Measurements from ENCODE around the gene RPS4Y1.
"Not testable (repeated sequence)": the region's sequence is repeated elsewhere in the genome, so short reads cannot be mapped to it uniquely, and the experiment has no call there.

The RPS4Y1 gene

GRCh38 chrY:2841471-2841893 lies at the start of gene RPS4Y1:
RPS4Y1 (plus strand) TSS chrY:2841602; CDS start chrY:2841625, 23 bp downstream.
- Histone ChIP-seq H3K36me3 (ENCODE audit: control insufficient read depth in 1 of 2, insufficient read depth in 2 of 2, low read length in 2 of 2) (peaks cover 24 to 31% of the 10 kb centered on the region in 2 donors), H3K27ac (ENCODE audit: low read length) (peak within 1 kb of the TSS; percentile 63), H3K4me3 (ENCODE audit: low read depth in 1 of 2, low read length in 2 of 2) (peak within 1 kb of the TSS; percentile 79 to 84), H3K4me1 (ENCODE audit: control insufficient read depth in 1 of 2, insufficient read depth in 2 of 2, low read length in 2 of 2) (peaks cover 6 to 11% of the 10 kb centered on the region in 2 donors), H3K9me3 (ENCODE audit: control insufficient read depth in 1 of 2, low read length in 2 of 2) (no peaks in the 10 kb centered on the region), H3K27me3 (ENCODE audit: low read depth, low read length) (no peaks in the 10 kb centered on the region)

- no peaks in the 10 kb centered on the region for H3K36me3 ChIP-seq (ENCODE audit: control insufficient read depth in 1 of 2, insufficient read depth in 2 of 2, low read length in 2 of 2)
- H3K4me3 ChIP-seq (ENCODE audit: low read depth in 1 of 2, low read length in 2 of 2): no peak overlapping the region
- H3K27me3 ChIP-seq (ENCODE audit: low read depth, low read length): no peaks in the 10 kb centered on the region
- no peaks in the 10 kb centered on the region for H3K4me1 ChIP-seq (ENCODE audit: control insufficient read depth in 1 of 2, insufficient read depth in 2 of 2, low read length in 2 of 2)
- no peaks in the 10 kb centered on the region for H3K9me3 ChIP-seq (ENCODE audit: control insufficient read depth in 1 of 2, low read length in 2 of 2)
- H3K27ac ChIP-seq (ENCODE audit: low read length): no peak overlapping the region
Measured at GRCh38 chrY:2796977-2797523, 44.4 kb upstream of the RPS4Y1 start.

GRCh38 chrY:2797991-2798390 lies 43.4 kb upstream of the RPS4Y1 start:
- no peaks in the 10 kb centered on the region for H3K27me3 ChIP-seq (ENCODE audit: low read depth, low read length)
- H3K4me3 ChIP-seq (ENCODE audit: low read depth in 1 of 2, low read length in 2 of 2): no peak overlapping the region
- H3K36me3 ChIP-seq (ENCODE audit: control insufficient read depth in 1 of 2, insufficient read depth in 2 of 2, low read length in 2 of 2): no peaks in the 10 kb centered on the region
- H3K4me1 ChIP-seq (ENCODE audit: control insufficient read depth in 1 of 2, insufficient read depth in 2 of 2, low read length in 2 of 2): no peaks in the 10 kb centered on the region
- H3K27ac ChIP-seq (ENCODE audit: low read length): no peak overlapping the region
- no peaks in the 10 kb centered on the region for H3K9me3 ChIP-seq (ENCODE audit: control insufficient read depth in 1 of 2, low read length in 2 of 2)

- H3K9me3 ChIP-seq (ENCODE audit: control insufficient read depth in 1 of 2, low read length in 2 of 2): no peaks in the 10 kb centered on the region
- no peak overlapping the region for H3K4me3 ChIP-seq (ENCODE audit: low read depth in 1 of 2, low read length in 2 of 2)
- no peaks in the 10 kb centered on the region for H3K27me3 ChIP-seq (ENCODE audit: low read depth, low read length)
- H3K27ac ChIP-seq (ENCODE audit: low read length): no peak overlapping the region
- no peaks in the 10 kb centered on the region for H3K36me3 ChIP-seq (ENCODE audit: control insufficient read depth in 1 of 2, insufficient read depth in 2 of 2, low read length in 2 of 2)
- H3K4me1 ChIP-seq (ENCODE audit: control insufficient read depth in 1 of 2, insufficient read depth in 2 of 2, low read length in 2 of 2): no peaks in the 10 kb centered on the region
Measured at GRCh38 chrY:2800246-2800645, 41.2 kb upstream of the RPS4Y1 start.

GRCh38 chrY:2817146-2817896 lies 24.1 kb upstream of the RPS4Y1 start:
- not testable (repeated sequence) for H3K36me3 ChIP-seq (ENCODE audit: control insufficient read depth in 1 of 2, insufficient read depth in 2 of 2, low read length in 2 of 2); H3K4me3 ChIP-seq (ENCODE audit: low read depth in 1 of 2, low read length in 2 of 2); H3K9me3 ChIP-seq (ENCODE audit: control insufficient read depth in 1 of 2, low read length in 2 of 2); H3K27me3 ChIP-seq (ENCODE audit: low read depth, low read length); H3K27ac ChIP-seq (ENCODE audit: low read length); H3K4me1 ChIP-seq (ENCODE audit: control insufficient read depth in 1 of 2, insufficient read depth in 2 of 2, low read length in 2 of 2)

GRCh38 chrY:2824471-2824870 lies 16.9 kb upstream of the RPS4Y1 start:
- Histone ChIP-seq H3K27ac (ENCODE audit: low read length) (no peak overlapping the region), H3K9me3 (ENCODE audit: control insufficient read depth in 1 of 2, low read length in 2 of 2) (no peaks in the 10 kb centered on the region), H3K27me3 (ENCODE audit: low read depth, low read length) (no peaks in the 10 kb centered on the region), H3K36me3 (ENCODE audit: control insufficient read depth in 1 of 2, insufficient read depth in 2 of 2, low read length in 2 of 2) (no peaks in the 10 kb centered on the region), H3K4me1 (ENCODE audit: control insufficient read depth in 1 of 2, insufficient read depth in 2 of 2, low read length in 2 of 2) (no peaks in the 10 kb centered on the region), H3K4me3 (ENCODE audit: low read depth in 1 of 2, low read length in 2 of 2) (no peak overlapping the region)

GRCh38 chrY:2828497-2828896 lies 12.9 kb upstream of the RPS4Y1 start:
- Histone ChIP-seq H3K36me3 (ENCODE audit: control insufficient read depth in 1 of 2, insufficient read depth in 2 of 2, low read length in 2 of 2) (no peaks in the 10 kb centered on the region), H3K4me1 (ENCODE audit: control insufficient read depth in 1 of 2, insufficient read depth in 2 of 2, low read length in 2 of 2) (no peaks in the 10 kb centered on the region), H3K9me3 (ENCODE audit: control insufficient read depth in 1 of 2, low read length in 2 of 2) (no peaks in the 10 kb centered on the region), H3K4me3 (ENCODE audit: low read depth in 1 of 2, low read length in 2 of 2) (no peak overlapping the region), H3K27ac (ENCODE audit: low read length) (no peak overlapping the region), H3K27me3 (ENCODE audit: low read depth, low read length) (no peaks in the 10 kb centered on the region)

GRCh38 chrY:2835230-2835629 lies 6.2 kb upstream of the RPS4Y1 start:
- H3K4me3 ChIP-seq (ENCODE audit: low read depth in 1 of 2, low read length in 2 of 2): no peak overlapping the region
- no peaks in the 10 kb centered on the region for H3K36me3 ChIP-seq (ENCODE audit: control insufficient read depth in 1 of 2, insufficient read depth in 2 of 2, low read length in 2 of 2)
- H3K9me3 ChIP-seq (ENCODE audit: control insufficient read depth in 1 of 2, low read length in 2 of 2): no peaks in the 10 kb centered on the region
- H3K27ac ChIP-seq (ENCODE audit: low read length): no peak overlapping the region
- H3K4me1 ChIP-seq (ENCODE audit: control insufficient read depth in 1 of 2, insufficient read depth in 2 of 2, low read length in 2 of 2): no peaks in the 10 kb centered on the region
- no peaks in the 10 kb centered on the region for H3K27me3 ChIP-seq (ENCODE audit: low read depth, low read length)

GRCh38 chrY:2837078-2837477 lies 4.3 kb upstream of the RPS4Y1 start:
- Histone ChIP-seq H3K9me3 (ENCODE audit: control insufficient read depth in 1 of 2, low read length in 2 of 2) (no peaks in the 10 kb centered on the region), H3K4me1 (ENCODE audit: control insufficient read depth in 1 of 2, insufficient read depth in 2 of 2, low read length in 2 of 2) (peaks cover 0 to 2% of the 10 kb centered on the region in 2 donors), H3K27ac (ENCODE audit: low read length) (no peak overlapping the region), H3K4me3 (ENCODE audit: low read depth in 1 of 2, low read length in 2 of 2) (no peak overlapping the region), H3K36me3 (ENCODE audit: control insufficient read depth in 1 of 2, insufficient read depth in 2 of 2, low read length in 2 of 2) (no peaks in the 10 kb centered on the region), H3K27me3 (ENCODE audit: low read depth, low read length) (no peaks in the 10 kb centered on the region)

- no peak overlapping the region for H3K4me3 ChIP-seq (ENCODE audit: low read depth in 1 of 2, low read length in 2 of 2)
- no peaks in the 10 kb centered on the region for H3K27me3 ChIP-seq (ENCODE audit: low read depth, low read length)
- no peak overlapping the region for H3K27ac ChIP-seq (ENCODE audit: low read length)
- H3K9me3 ChIP-seq (ENCODE audit: control insufficient read depth in 1 of 2, low read length in 2 of 2): no peaks in the 10 kb centered on the region
- peaks cover 6 to 10% of the 10 kb centered on the region in 2 donors for H3K4me1 ChIP-seq (ENCODE audit: control insufficient read depth in 1 of 2, insufficient read depth in 2 of 2, low read length in 2 of 2)
- H3K36me3 ChIP-seq (ENCODE audit: control insufficient read depth in 1 of 2, insufficient read depth in 2 of 2, low read length in 2 of 2): peaks cover 0 to 1% of the 10 kb centered on the region in 2 donors
Measured at GRCh38 chrY:2837932-2838331, 3.5 kb upstream of the RPS4Y1 start.

GRCh38 chrY:2846791-2847190 lies 5.4 kb downstream of the RPS4Y1 start:
- Histone ChIP-seq H3K9me3 (ENCODE audit: control insufficient read depth in 1 of 2, low read length in 2 of 2) (no peaks in the 10 kb centered on the region), H3K36me3 (ENCODE audit: control insufficient read depth in 1 of 2, insufficient read depth in 2 of 2, low read length in 2 of 2) (peaks cover 56 to 59% of the 10 kb centered on the region in 2 donors), H3K4me3 (ENCODE audit: low read depth in 1 of 2, low read length in 2 of 2) (no peak overlapping the region), H3K27me3 (ENCODE audit: low read depth, low read length) (no peaks in the 10 kb centered on the region), H3K27ac (ENCODE audit: low read length) (no peak overlapping the region), H3K4me1 (ENCODE audit: control insufficient read depth in 1 of 2, insufficient read depth in 2 of 2, low read length in 2 of 2) (peaks cover 6 to 11% of the 10 kb centered on the region in 2 donors)

GRCh38 chrY:2848384-2848783 lies 7.0 kb downstream of the RPS4Y1 start:
- peaks cover 54 to 63% of the 10 kb centered on the region in 2 donors for H3K36me3 ChIP-seq (ENCODE audit: control insufficient read depth in 1 of 2, insufficient read depth in 2 of 2, low read length in 2 of 2)
- no peaks in the 10 kb centered on the region for H3K4me1 ChIP-seq (ENCODE audit: control insufficient read depth in 1 of 2, insufficient read depth in 2 of 2, low read length in 2 of 2)
- H3K27ac ChIP-seq (ENCODE audit: low read length): no peak overlapping the region
- no peak overlapping the region for H3K4me3 ChIP-seq (ENCODE audit: low read depth in 1 of 2, low read length in 2 of 2)
- H3K9me3 ChIP-seq (ENCODE audit: control insufficient read depth in 1 of 2, low read length in 2 of 2): no peaks in the 10 kb centered on the region
- no peaks in the 10 kb centered on the region for H3K27me3 ChIP-seq (ENCODE audit: low read depth, low read length)
